GM21447 (cell line): Measurements from ENCODE around the gene TBC1D20.

ENCODE experiments used
- ATAC-seq: cut with Tn5 transposase; IDR thresholded peaks from one replicate; pipeline ENCODE4 v1.9.1; 2021; ENCODE audit not compliant: unreplicated experiment

Gene TBC1D20

GRCh38 chr20:438571-439469 lies 23.5 kb downstream of the TBC1D20 start:
- ATAC-seq, result no peak

GRCh38 chr20:437787-438486 lies 24.4 kb downstream of the TBC1D20 start:
- no peak for ATAC-seq

GRCh38 chr20:436476-436875 lies 25.9 kb downstream of the TBC1D20 start:
- no peak for ATAC-seq

- no peak for ATAC-seq
These were observed 26.8 kb downstream of the TBC1D20 start for GRCh38 chr20:435558-435957.

GRCh38 chr20:434661-435419 lies 27.5 kb downstream of the TBC1D20 start:
- ATAC-seq, result no peak

GRCh38 chr20:434221-434620 lies 28.1 kb downstream of the TBC1D20 start:
- no peak for ATAC-seq

- ATAC-seq, result peak; percentile 84
These were observed 28.9 kb downstream of the TBC1D20 start for GRCh38 chr20:433300-433975.

GRCh38 chr20:432677-433299 lies 29.5 kb downstream of the TBC1D20 start:
- no peak for ATAC-seq

- ATAC-seq, result no peak
These were observed 30.1 kb downstream of the TBC1D20 start for GRCh38 chr20:432208-432607.

- no peak for ATAC-seq
These were observed 31.1 kb downstream of the TBC1D20 start for GRCh38 chr20:431012-431904.

- no peak for ATAC-seq
These were observed 32.0 kb downstream of the TBC1D20 start for GRCh38 chr20:430091-430999.

- no peak for ATAC-seq
These were observed 33.6 kb downstream of the TBC1D20 start for GRCh38 chr20:428658-429200.

GRCh38 chr20:427849-428657 lies 34.3 kb downstream of the TBC1D20 start:
- no peak for ATAC-seq

- ATAC-seq, result no peak
These were observed 34.9 kb downstream of the TBC1D20 start for GRCh38 chr20:427401-427800.

- no peak for ATAC-seq
These were observed 35.8 kb downstream of the TBC1D20 start for GRCh38 chr20:426566-426965.

GRCh38 chr20:421685-422250 lies 40.6 kb downstream of the TBC1D20 start:
- ATAC-seq, result no peak
